ENCODE measurements around the gene NAA30.

The NAA30 gene

GRCh38 chr14:57391517-57392195 is 1.3 kb downstream of the NAA30 start:
- no peak for DNase-seq (ENCODE audit: low read depth, low spot score)
- H3K27ac ChIP-seq: peak overlapping the region; percentile 61

GRCh38 chr14:57392830-57393229 is 2.4 kb downstream of the NAA30 start:
- H3K27ac ChIP-seq: no peak overlapping the region
- DNase-seq (ENCODE audit: low read depth, low spot score): no peak

GRCh38 chr14:57400556-57401494 is 10.4 kb downstream of the NAA30 start:
- H3K27ac ChIP-seq: no peak overlapping the region
- no peak for DNase-seq (ENCODE audit: low read depth, low spot score)

- H3K27ac ChIP-seq: no peak overlapping the region
- no peak for DNase-seq (ENCODE audit: low read depth, low spot score)
Observed at GRCh38 chr14:57401501-57401900, 11.1 kb downstream of the NAA30 start.

- DNase-seq (ENCODE audit: low read depth, low spot score): no peak
- no peak overlapping the region for H3K27ac ChIP-seq
Observed at GRCh38 chr14:57402173-57402852, 11.9 kb downstream of the NAA30 start.

- DNase-seq (ENCODE audit: low read depth, low spot score): no peak
Observed at GRCh38 chr14:57403521-57403864, 13.1 kb downstream of the NAA30 start.

GRCh38 chr14:57405562-57405961 is 15.2 kb downstream of the NAA30 start:
- no peak for DNase-seq (ENCODE audit: low read depth, low spot score)
- no peak overlapping the region for H3K27ac ChIP-seq

More at GRCh38 chr14:57403521-57403864, 13.1 kb downstream of the NAA30 start:
- no peak overlapping the region for H3K27ac ChIP-seq

- DNase-seq (ENCODE audit: low read depth, low spot score): no peak
- H3K27ac ChIP-seq: no peak overlapping the region
Observed at GRCh38 chr14:57408037-57408436, 17.7 kb downstream of the NAA30 start.

GRCh38 chr14:57408634-57409033 is 18.2 kb downstream of the NAA30 start:
- no peak overlapping the region for H3K27ac ChIP-seq

GRCh38 chr14:57412341-57412740 is 22.0 kb downstream of the NAA30 start:
- no peak for DNase-seq (ENCODE audit: low read depth, low spot score)

More at GRCh38 chr14:57408634-57409033, 18.2 kb downstream of the NAA30 start:
- no peak for DNase-seq (ENCODE audit: low read depth, low spot score)

GRCh38 chr14:57413849-57414248 is 23.5 kb downstream of the NAA30 start:
- DNase-seq (ENCODE audit: low read depth, low spot score): no peak
- H3K27ac ChIP-seq: no peak overlapping the region

More at GRCh38 chr14:57412341-57412740, 22.0 kb downstream of the NAA30 start:
- no peak overlapping the region for H3K27ac ChIP-seq

GRCh38 chr14:57417228-57417627 is 26.8 kb downstream of the NAA30 start:
- H3K27ac ChIP-seq: no peak overlapping the region
- DNase-seq (ENCODE audit: low read depth, low spot score): no peak

GRCh38 chr14:57418999-57419398 is 28.6 kb downstream of the NAA30 start:
- no peak for DNase-seq (ENCODE audit: low read depth, low spot score)

GRCh38 chr14:57420033-57420432 is 29.6 kb downstream of the NAA30 start:
- no peak overlapping the region for H3K27ac ChIP-seq
- no peak for DNase-seq (ENCODE audit: low read depth, low spot score)

More at GRCh38 chr14:57418999-57419398, 28.6 kb downstream of the NAA30 start:
- H3K27ac ChIP-seq: no peak overlapping the region

- no peak for DNase-seq (ENCODE audit: low read depth, low spot score)
- no peak overlapping the region for H3K27ac ChIP-seq
Observed at GRCh38 chr14:57420986-57421385, 30.6 kb downstream of the NAA30 start.

- DNase-seq (ENCODE audit: low read depth, low spot score): no peak
- no peak overlapping the region for H3K27ac ChIP-seq
Observed at GRCh38 chr14:57435923-57436322, 45.5 kb downstream of the NAA30 start.

- no peak overlapping the region for H3K27ac ChIP-seq
- no peak for DNase-seq (ENCODE audit: low read depth, low spot score)
Observed at GRCh38 chr14:57461777-57462320, 71.5 kb downstream of the NAA30 start.

- DNase-seq (ENCODE audit: low read depth, low spot score): no peak
- H3K27ac ChIP-seq: no peak overlapping the region
Observed at GRCh38 chr14:57462551-57462950, 72.2 kb downstream of the NAA30 start.

- H3K27ac ChIP-seq: no peak overlapping the region
- DNase-seq (ENCODE audit: low read depth, low spot score): no peak
Observed at GRCh38 chr14:57464008-57464730, 73.8 kb downstream of the NAA30 start.

Measured in epithelial cell of prostate (primary cell).